Common myeloid progenitor, CD34-positive (primary cell): Measurements from ENCODE around the gene SEC24C.

ENCODE experiments used
- CTCF ChIA-PET: fragments of 350-600 bp; sonication (Branson Sonifier 250); formaldehyde crosslinking; loops from one replicate; lab custom pipeline; 2021; ENCODE audit warnings: antibody characterized with exemption; lab: Charles Lee
- POLR2A ChIA-PET: fragments of 350-600 bp; sonication (Branson Sonifier 250); formaldehyde crosslinking; loops from one replicate; lab custom pipeline; 2021; ENCODE audit warnings: antibody characterized with exemption; lab: Charles Lee
- DNase-seq, 3 donors: peaks; one replicate each; pipeline versions ENCODE4 v3.0.0 to v3.0.0-alpha.2; 2013
- H3K27ac ChIP-seq, 2 experiments: 1 replicate in 1 of 2; 2 replicates in 1 of 2; pipeline ENCODE4 v1.7.0; 2013; ENCODE audit warnings: inconsistent platforms in 2 of 2, low read length in 2 of 2, mild to moderate bottlenecking in 2 of 2, low read depth in 1 of 2, moderate library complexity in 1 of 2; ENCODE audit not compliant: severe bottlenecking in 2 of 2, insufficient read depth in 1 of 2, poor library complexity in 1 of 2
- H3K27me3 ChIP-seq, 5 experiments: replicated peaks in 2 of 5; 1 replicate in 3 of 5; 2 replicates in 2 of 5; pipeline versions ENCODE4 v1.6.1 to v1.7.0; 2013; ENCODE audit warnings: low read length in 4 of 5, mild to moderate bottlenecking in 2 of 5, moderate library complexity in 2 of 5, inconsistent platforms in 1 of 5; ENCODE audit not compliant: insufficient read depth in 5 of 5, control insufficient read depth in 4 of 5
- H3K36me3 ChIP-seq, 4 experiments: 1 replicate in 2 of 4; 2 replicates in 2 of 4; pipeline versions ENCODE4 v1.6.1 to v1.7.0; 2013; ENCODE audit warnings: low read length in 3 of 4, control low read depth in 1 of 4, mild to moderate bottlenecking in 1 of 4; ENCODE audit not compliant: control insufficient read depth in 4 of 4, insufficient read depth in 4 of 4
- H3K4me1 ChIP-seq, 4 experiments: 1 replicate in 3 of 4; 2 replicates in 1 of 4; pipeline versions ENCODE4 v1.6.1 to v1.7.1; 2013; ENCODE audit warnings: low read length in 3 of 4, mild to moderate bottlenecking in 3 of 4, control low read depth in 1 of 4, inconsistent platforms in 1 of 4, moderate library complexity in 1 of 4; ENCODE audit not compliant: control insufficient read depth in 4 of 4, insufficient read depth in 4 of 4; ENCODE audit errors: control extremely low read depth in 1 of 4
- H3K4me3 ChIP-seq, 7 experiments: 1 replicate in 4 of 7; 2 replicates in 3 of 7; pipeline versions ENCODE4 v1.5.1 to v1.7.0; 2013; ENCODE audit warnings: mild to moderate bottlenecking in 7 of 7, low read length in 6 of 7, moderate library complexity in 6 of 7, inconsistent platforms in 2 of 7, low read depth in 2 of 7, control low read depth in 1 of 7; ENCODE audit not compliant: insufficient read depth in 4 of 7, control insufficient read depth in 1 of 7; ENCODE audit errors: extremely low read depth in 1 of 7
- H3K9me3 ChIP-seq, 5 experiments: 1 replicate in 4 of 5; 2 replicates in 1 of 5; pipeline versions ENCODE4 v1.6.1 to v1.7.1; 2013; ENCODE audit warnings: low read length in 4 of 5, mild to moderate bottlenecking in 2 of 5, inconsistent platforms in 1 of 5, low read depth in 1 of 5, moderate library complexity in 1 of 5; ENCODE audit not compliant: control insufficient read depth in 4 of 5, insufficient read depth in 2 of 5; ENCODE audit errors: control extremely low read depth in 1 of 5
- WGBS: methylation state at CpG from one replicate; pipeline ENCODE4 v1.1.5; 2013; ENCODE audit not compliant: insufficient coverage; 5-methylcytosine and 5-hydroxymethylcytosine counted together

SEC24C gene

GRCh38 chr10:73759512-73760115 is 15.4 kb downstream of the SEC24C start:
- H3K36me3 ChIP-seq, result peaks cover 17 to 70% (median 52%) of the 10 kb centered on the region in 4 experiments
- H3K27me3 ChIP-seq, result no peaks in the 10 kb centered on the region
- H3K4me3 ChIP-seq, result no peak overlapping the region
- H3K4me1 ChIP-seq, result no peaks in the 10 kb centered on the region
- no peaks in the 10 kb centered on the region for H3K9me3 ChIP-seq
- no peak for DNase-seq
- POLR2A ChIA-PET, result no interaction called here
- H3K27ac ChIP-seq, result no peak overlapping the region
- CTCF ChIA-PET, result interaction anchor here (1.7 kb wide), 1 partner anchor 13 kb away, joined by 8 read pairs; a partner anchor contains a TSS
- 96% methylated on average over 4 of the region's 5 CpGs for WGBS

GRCh38 chr10:73761781-73762180 is 17.6 kb downstream of the SEC24C start:
- Histone ChIP-seq H3K36me3 (peaks cover 30 to 83% (median 70%) of the 10 kb centered on the region in 4 experiments), H3K27me3 (no peaks in the 10 kb centered on the region), H3K4me3 (no peak overlapping the region), H3K9me3 (no peaks in the 10 kb centered on the region), H3K27ac (no peak overlapping the region), H3K4me1 (no peaks in the 10 kb centered on the region)
- POLR2A ChIA-PET, result no interaction called here
- no peak for DNase-seq
- CTCF ChIA-PET, result interaction anchor here (0.9 kb wide), 1 partner anchor 17 kb away, joined by 3 read pairs; the partner anchor contains the start of gene SEC24C
- 100% methylated on average over 1 of the region's 1 CpG for WGBS

GRCh38 chr10:73762915-73763314 is 18.7 kb downstream of the SEC24C start:
- Histone ChIP-seq H3K36me3 (peaks cover 32 to 85% (median 75%) of the 10 kb centered on the region in 4 experiments), H3K9me3 (no peaks in the 10 kb centered on the region)
- CTCF ChIA-PET, result interaction anchor here (0.7 to 1.2 kb wide), 2 partner anchors 100 to 109 kb away, joined by 3 to 5 read pairs; no protein-coding TSS in a partner anchor

GRCh38 chr10:73763343-73763742 is 19.2 kb downstream of the SEC24C start:
- Histone ChIP-seq H3K36me3 (peaks cover 34 to 89% (median 77%) of the 10 kb centered on the region in 4 experiments), H3K27me3 (no peaks in the 10 kb centered on the region), H3K4me1 (no peaks in the 10 kb centered on the region), H3K27ac (no peak overlapping the region), H3K4me3 (no peak overlapping the region), H3K9me3 (no peaks in the 10 kb centered on the region)
- ChIA-PET CTCF (interaction anchor here (0.7 to 1.2 kb wide), 2 partner anchors 99 to 109 kb away, joined by 3 to 5 read pairs; no protein-coding TSS in a partner anchor), POLR2A (no interaction called here)
- 100% methylated on average over 2 of the region's 2 CpGs for WGBS
- DNase-seq, result peak in 1 of 3 donors; percentile 19

More at GRCh38 chr10:73762915-73763314, 18.7 kb downstream of the SEC24C start:
- WGBS, result 100% methylated on average over 1 of the region's 2 CpGs
- Histone ChIP-seq H3K4me1 (no peaks in the 10 kb centered on the region), H3K27ac (no peak overlapping the region), H3K27me3 (no peaks in the 10 kb centered on the region), H3K4me3 (no peak overlapping the region)
- POLR2A ChIA-PET, result no interaction called here
- DNase-seq, result no peak

- Histone ChIP-seq H3K4me1 (no peaks in the 10 kb centered on the region), H3K4me3 (no peak overlapping the region), H3K27me3 (no peaks in the 10 kb centered on the region), H3K9me3 (no peaks in the 10 kb centered on the region), H3K36me3 (peaks cover 44 to 92% (median 79%) of the 10 kb centered on the region in 4 experiments), H3K27ac (no peak overlapping the region)
- DNase-seq, result no peak
- ChIA-PET POLR2A (no interaction called here), CTCF (interaction anchor here (1.2 kb wide), 1 partner anchor 18 kb away, joined by 3 read pairs; no protein-coding TSS in a partner anchor)
- WGBS, result 94% methylated on average over 5 of the region's 6 CpGs
These were observed 20.9 kb downstream of the SEC24C start for GRCh38 chr10:73765066-73765465.

- ChIA-PET POLR2A (no interaction called here), CTCF (interaction anchor here (1.4 to 1.7 kb wide), 3 partner anchors 10 to 22 kb away, joined by 3 to 6 read pairs (median 3); no protein-coding TSS in a partner anchor)
- Histone ChIP-seq H3K4me3 (no peak overlapping the region), H3K36me3 (peaks cover 38 to 76% (median 57%) of the 10 kb centered on the region in 4 experiments), H3K27me3 (no peaks in the 10 kb centered on the region), H3K4me1 (peaks cover 7 to 21% (median 16%) of the 10 kb centered on the region in 4 experiments), H3K27ac (no peak overlapping the region), H3K9me3 (no peaks in the 10 kb centered on the region)
- 95% methylated on average over 10 of the region's 11 CpGs for WGBS
- DNase-seq, result peak in 1 of 3 donors; percentile 16
These were observed 24.7 kb downstream of the SEC24C start for GRCh38 chr10:73768881-73769280.

GRCh38 chr10:73769396-73769795 is 25.2 kb downstream of the SEC24C start:
- H3K27ac ChIP-seq, result no peak overlapping the region
- ChIA-PET CTCF (interaction anchor here (1.4 to 5.2 kb wide), 4 partner anchors 9 to 23 kb away, joined by 3 to 39 read pairs (median 4); partner anchors contain the start of gene CHCHD1), POLR2A (no interaction called here)
- H3K4me3 ChIP-seq, result no peak overlapping the region
- H3K9me3 ChIP-seq, result no peaks in the 10 kb centered on the region
- DNase-seq, result no peak
- H3K4me1 ChIP-seq, result peaks cover 10 to 26% (median 21%) of the 10 kb centered on the region in 4 experiments
- 100% methylated on average over 4 of the region's 5 CpGs for WGBS
- peaks cover 37 to 73% (median 55%) of the 10 kb centered on the region in 4 experiments for H3K36me3 ChIP-seq
- H3K27me3 ChIP-seq, result no peaks in the 10 kb centered on the region
